Adrenal gland (tissue), 5 donors: ENCODE data around the gene TCF7L1.

ENCODE experiments used
- POLR2A ChIP-seq, 2 donors: fragments of 450-650 bp; IDR thresholded peaks; one replicate each; pipeline ENCODE4 v1.6.1; 2017; ENCODE audit warnings: antibody characterized with exemption in 2 of 2, mild to moderate bottlenecking in 2 of 2, moderate library complexity in 1 of 2
- TF ChIP-seq, protein P1 (sequence below), 6 experiments: fragments of 450-650 bp in 4 of 6; fragments of 200-600 bp in 2 of 6; sonication (generic) in 1 of 6; IDR thresholded peaks; 1 replicate in 5 of 6; 2 replicates in 1 of 6; pipeline versions ENCODE4 v1.5.1 to v1.8.0; 2016 to 2021; ENCODE audit warnings: antibody characterized with exemption in 6 of 6, mild to moderate bottlenecking in 2 of 6, moderate library complexity in 1 of 6
- donor health status: DM: no; HTN: no; CAD: no.

DNA sequence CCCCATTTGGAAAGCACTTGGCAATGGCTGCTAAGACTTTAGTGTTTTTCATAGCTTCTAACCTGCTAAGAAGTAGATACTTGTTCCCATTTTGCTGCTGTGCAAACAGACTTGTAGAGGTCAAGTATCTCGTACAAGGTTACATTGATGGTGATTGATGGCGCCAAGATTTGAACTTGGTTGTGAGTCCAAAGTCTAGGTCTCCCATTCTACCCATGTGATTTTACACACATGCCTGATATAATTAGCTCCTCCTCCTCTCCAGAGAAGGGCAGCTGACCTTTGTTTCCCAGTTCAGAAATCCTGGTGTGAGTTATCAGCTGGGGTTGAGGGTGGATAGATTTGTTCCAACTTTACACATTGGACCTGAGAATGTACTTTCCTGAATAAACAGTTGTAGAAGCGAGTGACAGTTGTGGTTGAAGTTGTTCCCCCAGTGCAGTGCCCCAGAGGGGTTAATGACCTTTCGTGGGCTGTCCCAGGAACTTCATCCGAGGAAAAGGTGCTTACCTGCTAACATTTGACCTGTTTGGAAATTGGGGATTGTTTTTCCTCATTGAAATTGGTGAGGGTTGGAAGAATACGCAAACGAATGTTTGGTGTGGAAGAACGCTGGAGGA, 10.4 kb downstream of the TCF7L1 start:
- TF ChIP-seq, protein P1, sequence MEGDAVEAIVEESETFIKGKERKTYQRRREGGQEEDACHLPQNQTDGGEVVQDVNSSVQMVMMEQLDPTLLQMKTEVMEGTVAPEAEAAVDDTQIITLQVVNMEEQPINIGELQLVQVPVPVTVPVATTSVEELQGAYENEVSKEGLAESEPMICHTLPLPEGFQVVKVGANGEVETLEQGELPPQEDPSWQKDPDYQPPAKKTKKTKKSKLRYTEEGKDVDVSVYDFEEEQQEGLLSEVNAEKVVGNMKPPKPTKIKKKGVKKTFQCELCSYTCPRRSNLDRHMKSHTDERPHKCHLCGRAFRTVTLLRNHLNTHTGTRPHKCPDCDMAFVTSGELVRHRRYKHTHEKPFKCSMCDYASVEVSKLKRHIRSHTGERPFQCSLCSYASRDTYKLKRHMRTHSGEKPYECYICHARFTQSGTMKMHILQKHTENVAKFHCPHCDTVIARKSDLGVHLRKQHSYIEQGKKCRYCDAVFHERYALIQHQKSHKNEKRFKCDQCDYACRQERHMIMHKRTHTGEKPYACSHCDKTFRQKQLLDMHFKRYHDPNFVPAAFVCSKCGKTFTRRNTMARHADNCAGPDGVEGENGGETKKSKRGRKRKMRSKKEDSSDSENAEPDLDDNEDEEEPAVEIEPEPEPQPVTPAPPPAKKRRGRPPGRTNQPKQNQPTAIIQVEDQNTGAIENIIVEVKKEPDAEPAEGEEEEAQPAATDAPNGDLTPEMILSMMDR (IDR thresholded peaks at IDR 0.05): no peak
- no peak for TF ChIP-seq POLR2A (IDR thresholded peaks at IDR 0.05)
